ENCODE data around the gene SLC9A8.
"Not testable (repeated sequence)": the region's sequence is repeated elsewhere in the genome, so short reads cannot be mapped to it uniquely, and the experiment has no call there.

SLC9A8 gene

DNA sequence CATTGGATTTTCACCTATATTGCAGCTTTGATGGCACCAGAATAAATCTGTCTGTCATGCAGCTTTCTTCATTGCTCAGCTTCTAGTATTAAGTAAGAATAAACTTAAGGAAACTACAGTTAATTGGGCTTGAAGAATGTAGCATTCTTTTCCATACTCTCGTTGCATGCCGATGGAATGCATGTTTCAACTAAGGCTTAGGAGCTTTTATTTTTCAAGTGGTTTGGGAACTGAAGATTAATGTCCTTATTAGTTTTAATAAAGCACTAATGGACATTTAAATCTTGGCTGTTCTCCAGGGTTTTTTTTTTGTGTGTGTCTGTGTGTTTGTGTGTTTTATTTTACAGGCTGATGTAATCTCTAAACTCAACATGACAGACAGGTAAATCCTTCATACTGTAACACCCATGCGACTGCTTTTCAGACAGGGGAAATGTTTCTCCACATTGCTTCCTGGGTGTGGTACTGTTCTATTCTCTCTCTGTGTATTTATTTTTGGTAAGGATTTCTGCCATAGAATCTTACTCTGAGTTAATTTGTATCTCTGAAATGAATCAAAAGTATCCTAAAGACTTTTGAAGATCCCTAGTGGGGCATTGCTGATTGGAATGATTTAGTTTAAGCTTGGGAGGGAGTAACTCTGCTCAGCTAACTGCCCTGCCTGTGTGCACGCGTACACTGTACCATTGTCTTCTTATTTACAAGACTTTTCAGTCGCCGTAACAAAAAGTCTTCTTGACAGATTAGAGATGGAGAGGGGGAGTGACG, 38.0 kb downstream of the SLC9A8 start:
- no peak for DNase-seq (ENCODE audit: low read depth in 4 of 4, low spot score in 1 of 4)

- no peak for DNase-seq (ENCODE audit: low read depth in 4 of 4, low spot score in 1 of 4)
Measured at GRCh38 chr20:49851231-49851705, 38.6 kb downstream of the SLC9A8 start.

DNA sequence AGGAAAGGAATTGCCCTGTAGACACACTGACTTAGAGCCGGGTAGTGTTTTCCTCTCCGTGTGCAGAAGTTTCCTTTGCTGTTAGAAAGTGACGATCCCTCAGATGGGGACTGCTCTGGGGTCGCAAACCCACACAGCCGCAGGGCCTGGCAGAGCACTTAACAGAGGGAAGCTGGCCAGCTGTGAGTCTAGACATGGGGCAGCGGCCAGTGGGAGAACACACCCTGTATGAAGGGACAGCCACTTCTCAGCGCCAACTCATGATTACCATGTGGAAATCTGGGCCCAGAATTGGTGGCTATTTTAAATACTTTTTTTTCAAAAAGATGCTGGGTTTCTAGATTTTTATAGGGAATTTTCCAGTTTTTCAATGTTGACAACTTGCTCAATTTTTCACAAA, 39.4 kb downstream of the SLC9A8 start:
- DNase-seq (ENCODE audit: low read depth in 4 of 4, low spot score in 1 of 4), result no peak

- no peak for DNase-seq (ENCODE audit: low read depth in 4 of 4, low spot score in 1 of 4)
Measured at GRCh38 chr20:49852522-49853080, 40.0 kb downstream of the SLC9A8 start.

GRCh38 chr20:49853640-49854039, 41.0 kb downstream of the SLC9A8 start:
- DNase-seq (ENCODE audit: low read depth in 4 of 4, low spot score in 1 of 4), result no peak

DNA sequence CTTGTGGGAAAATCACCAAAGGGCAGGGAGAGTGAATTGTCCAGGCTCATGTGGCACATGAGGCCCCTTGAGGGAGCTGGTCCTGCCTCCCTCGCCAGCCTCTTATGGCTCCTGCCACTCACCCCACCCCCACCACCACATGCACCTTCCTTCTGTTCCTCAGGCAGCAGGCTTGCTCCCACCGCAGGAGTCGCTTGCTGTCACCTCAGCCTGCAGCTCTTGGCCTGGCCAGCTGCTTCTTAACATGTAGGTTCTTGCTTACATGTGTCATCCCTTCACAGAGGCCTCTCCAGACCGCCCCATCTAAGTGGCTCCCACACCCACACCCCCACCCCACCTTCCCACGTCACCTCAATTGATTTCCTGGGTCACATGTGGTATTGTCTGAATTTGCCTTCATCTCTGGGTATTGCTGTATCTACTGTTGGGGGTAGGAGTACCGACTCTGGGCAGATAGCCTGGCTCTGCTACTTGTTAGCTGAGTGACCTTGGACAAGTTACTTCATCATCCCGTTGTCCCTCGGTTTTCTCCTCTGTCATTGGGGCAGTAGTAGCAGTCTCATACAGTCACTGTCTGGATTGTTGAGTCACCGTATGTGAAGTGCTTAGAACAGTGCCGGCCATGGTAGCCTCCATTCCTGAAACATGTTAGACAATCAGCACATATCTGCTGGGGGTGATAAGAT, 41.7 kb downstream of the SLC9A8 start:
- DNase-seq (ENCODE audit: low read depth in 4 of 4, low spot score in 1 of 4), result no peak

DNA sequence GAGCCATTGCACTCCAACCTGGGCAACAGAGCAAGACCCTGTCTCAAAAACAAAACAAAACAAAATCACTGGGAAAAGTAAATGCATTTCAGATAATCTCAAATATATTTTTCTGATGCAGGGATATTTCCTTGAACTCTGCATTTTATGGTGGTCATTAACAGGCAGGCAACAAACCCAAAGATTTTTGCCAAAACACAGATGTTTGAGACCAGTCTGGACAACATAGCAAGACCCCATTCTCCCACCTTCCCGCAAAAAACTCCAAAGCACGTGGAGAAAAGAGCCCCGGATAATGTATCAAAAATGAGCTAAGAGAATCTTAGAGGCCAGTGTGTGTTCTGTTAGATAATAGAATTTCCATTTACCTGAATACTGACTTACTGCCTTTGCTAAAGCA, 44.3 kb downstream of the SLC9A8 start:
- DNase-seq (ENCODE audit: low read depth in 4 of 4, low spot score in 1 of 4), result no peak

DNA sequence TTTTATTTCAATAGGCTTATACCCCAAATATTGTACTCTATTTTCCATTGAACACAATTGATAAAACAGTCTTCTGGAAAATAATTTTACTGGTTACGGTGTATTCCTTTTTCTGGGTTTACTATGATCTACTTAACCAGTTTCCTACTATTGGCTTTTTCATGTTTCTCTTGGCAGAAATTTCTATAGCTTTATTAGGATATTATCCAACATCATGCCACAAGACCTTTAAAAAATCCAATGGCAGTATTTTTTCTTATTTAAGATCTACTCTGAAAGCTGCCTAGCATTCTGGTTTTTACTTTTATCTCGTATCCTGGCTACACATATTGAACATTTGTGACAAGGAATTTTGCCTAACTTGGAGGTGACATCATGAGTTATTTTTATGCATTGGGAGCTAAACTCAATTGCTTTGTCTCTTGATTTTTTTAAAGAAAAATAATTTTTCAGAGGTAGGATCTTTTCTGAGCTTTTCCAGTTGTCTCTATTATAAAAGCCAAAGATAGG, 45.5 kb downstream of the SLC9A8 start:
- no peak for DNase-seq (ENCODE audit: low read depth in 4 of 4, low spot score in 1 of 4)

DNA sequence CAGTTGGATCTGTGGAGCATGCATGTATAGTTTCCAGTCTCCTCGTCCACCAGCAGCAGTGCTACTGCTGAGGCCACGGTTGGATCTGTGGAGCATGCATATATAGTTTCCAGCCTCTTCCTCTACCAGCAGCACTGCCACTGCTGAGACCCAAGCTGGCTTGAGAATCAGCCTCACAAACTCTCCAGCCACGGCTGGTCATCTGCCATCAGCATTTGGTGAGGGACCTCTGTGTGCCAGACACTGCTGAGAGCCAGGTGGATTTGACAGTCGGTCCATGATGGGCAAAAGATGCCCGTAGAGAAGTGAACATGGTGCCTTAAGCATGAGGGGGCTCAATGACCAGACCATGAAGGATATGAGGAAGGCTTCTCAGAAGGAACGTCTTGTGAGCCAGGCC, 46.4 kb downstream of the SLC9A8 start:
- no peak for DNase-seq (ENCODE audit: low read depth in 4 of 4, low spot score in 1 of 4)

DNA sequence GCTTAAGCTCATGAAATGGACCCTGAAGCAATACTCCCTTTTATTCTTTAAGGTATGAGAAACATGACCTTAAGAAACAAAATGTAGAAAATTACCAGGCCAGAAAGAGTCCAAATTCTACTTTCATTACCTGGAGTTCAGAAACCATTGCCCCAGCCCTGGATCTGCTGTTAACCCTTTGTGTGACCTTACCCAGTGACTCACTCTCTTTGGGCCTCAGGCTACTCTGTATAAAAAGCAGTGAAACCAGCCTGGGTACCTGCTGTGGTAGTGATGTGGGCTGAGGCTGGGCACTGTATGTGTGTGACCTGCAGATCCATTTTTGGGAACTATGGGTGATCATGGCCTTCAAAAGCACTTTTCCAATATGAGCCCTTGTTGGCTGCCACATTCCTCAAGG, 47.2 kb downstream of the SLC9A8 start:
- no peak for DNase-seq (ENCODE audit: low read depth in 4 of 4, low spot score in 1 of 4)

DNA sequence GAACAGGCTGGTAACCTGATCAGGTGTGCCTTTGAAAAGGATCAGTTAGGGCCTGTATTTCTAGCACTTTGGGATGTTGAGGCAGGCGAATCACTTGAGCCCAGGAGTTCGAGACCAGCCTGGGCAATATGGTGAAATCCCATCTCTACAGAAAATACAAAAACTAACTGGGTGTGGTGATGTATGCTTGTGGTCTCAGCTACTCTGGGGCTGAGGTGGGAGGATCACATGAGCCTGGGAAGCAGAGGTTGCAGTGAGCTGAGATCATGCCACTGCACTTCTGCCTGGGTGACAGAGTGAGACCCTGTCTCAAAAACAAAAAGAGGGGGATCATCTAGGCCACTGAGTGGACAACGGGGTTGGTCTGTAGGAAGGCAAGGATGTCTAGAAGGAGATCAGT, 48.6 kb downstream of the SLC9A8 start:
- DNase-seq (ENCODE audit: low read depth in 4 of 4, low spot score in 1 of 4), result not testable (repeated sequence)

DNA sequence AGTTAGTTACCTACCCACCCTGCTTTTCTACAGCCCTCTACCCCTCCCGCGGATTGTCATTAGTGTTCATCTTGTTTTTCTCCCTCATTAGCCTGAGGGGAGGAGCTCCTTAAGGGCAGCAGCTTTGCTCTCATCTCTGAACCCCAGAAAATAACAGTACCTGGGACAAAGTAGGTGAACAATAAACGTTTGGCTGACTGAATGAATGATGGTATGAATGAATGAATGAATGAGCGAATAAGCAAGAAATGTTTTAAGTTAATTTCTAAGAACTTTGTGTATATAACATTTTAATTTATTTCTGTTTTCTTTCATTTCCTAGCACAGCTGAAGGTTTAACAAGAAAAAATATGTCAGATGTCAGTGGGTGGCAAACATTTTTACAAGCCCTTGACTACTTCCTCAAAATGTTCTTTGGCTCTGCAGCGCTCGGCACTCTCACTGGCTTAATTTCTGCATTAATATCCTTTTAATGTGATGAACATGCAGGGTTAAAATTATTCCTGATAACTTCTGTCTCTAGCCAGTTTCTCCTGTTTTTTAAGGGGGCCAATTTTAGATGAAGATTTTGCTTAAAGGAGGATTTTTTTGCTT, 50.1 kb downstream of the SLC9A8 start:
- DNase-seq (ENCODE audit: low read depth in 4 of 4, low spot score in 1 of 4), result no peak

GRCh38 chr20:49863666-49864065, 51.0 kb downstream of the SLC9A8 start:
- no peak for DNase-seq (ENCODE audit: low read depth in 4 of 4, low spot score in 1 of 4)

GRCh38 chr20:49865559-49865958, 52.9 kb downstream of the SLC9A8 start:
- DNase-seq (ENCODE audit: low read depth in 4 of 4, low spot score in 1 of 4), result no peak

GRCh38 chr20:49866051-49866450, 53.4 kb downstream of the SLC9A8 start:
- DNase-seq (ENCODE audit: low read depth in 4 of 4, low spot score in 1 of 4), result no peak

- no peak for DNase-seq (ENCODE audit: low read depth in 4 of 4, low spot score in 1 of 4)
Measured at GRCh38 chr20:49867453-49868215, 55.0 kb downstream of the SLC9A8 start.

GRCh38 chr20:49868538-49868937, 55.9 kb downstream of the SLC9A8 start:
- DNase-seq (ENCODE audit: low read depth in 4 of 4, low spot score in 1 of 4), result no peak

DNA sequence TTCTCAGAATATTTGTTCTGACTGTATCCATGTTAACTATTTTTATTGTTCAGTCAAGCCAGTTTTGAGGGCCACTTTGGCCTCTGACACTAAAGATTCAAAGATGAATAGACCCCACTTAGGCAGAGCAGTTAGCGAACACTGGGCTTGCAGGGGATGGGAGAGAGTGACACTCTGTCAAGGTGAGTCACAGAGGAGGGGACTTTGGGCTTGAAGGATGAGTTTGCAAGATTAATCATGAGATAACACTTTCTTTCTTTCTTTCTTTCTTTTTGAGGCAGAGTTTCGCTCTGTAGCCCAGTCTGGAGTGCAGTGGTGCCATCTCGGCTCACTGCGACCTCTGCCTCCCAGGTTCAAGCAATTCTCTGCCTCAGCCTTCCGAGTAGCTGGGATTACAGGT, 56.3 kb downstream of the SLC9A8 start:
- no peak for DNase-seq (ENCODE audit: low read depth in 4 of 4, low spot score in 1 of 4)

- DNase-seq (ENCODE audit: low read depth in 4 of 4, low spot score in 1 of 4), result no peak
Measured at GRCh38 chr20:49870261-49870660, 57.6 kb downstream of the SLC9A8 start.

DNA sequence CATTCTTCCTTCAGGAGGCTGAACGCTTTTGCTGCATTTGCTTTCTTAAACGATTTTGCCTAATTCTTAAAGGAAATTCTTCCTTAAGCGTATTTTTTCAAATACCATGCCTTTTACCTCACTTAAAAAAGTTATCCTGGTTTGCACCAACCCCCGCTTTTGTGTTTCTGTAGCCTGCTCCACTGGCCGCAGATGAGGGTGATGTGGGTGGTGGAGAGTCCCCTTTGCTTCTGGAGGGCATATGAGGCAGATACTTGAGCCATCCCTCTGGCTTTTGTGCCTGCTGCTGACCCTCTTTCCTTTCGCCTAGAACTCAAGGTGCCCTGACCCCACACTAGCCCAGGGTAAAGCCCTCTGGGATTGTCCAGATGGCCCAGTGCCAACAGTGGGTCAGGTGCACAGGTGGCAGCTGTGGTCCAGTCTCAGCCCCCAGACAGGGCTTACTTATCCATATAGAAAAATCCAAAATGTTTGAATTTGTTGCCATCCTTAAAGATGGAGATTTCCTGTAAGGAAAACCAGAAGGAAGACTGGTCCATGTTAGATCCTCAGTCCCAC, 58.8 kb downstream of the SLC9A8 start:
- DNase-seq (ENCODE audit: low read depth in 4 of 4, low spot score in 1 of 4), result no peak

- DNase-seq (ENCODE audit: low read depth in 4 of 4, low spot score in 1 of 4), result no peak
Measured at GRCh38 chr20:49872056-49872455, 59.4 kb downstream of the SLC9A8 start.

All from stimulated activated CD4-positive, alpha-beta T cell treated with anti-CD3 and anti-CD28 coated beads, Interleukin-1b, Interleukin-23, amount 100 ng/mL, for 24 hours (primary cell).